Activated naive CD4-positive, alpha-beta T cell (primary cell): Measurements from ENCODE around the gene GLT6D1.
"Not testable (repeated sequence)": the region's sequence is repeated elsewhere in the genome, so short reads cannot be mapped to it uniquely, and the experiment has no call there.

Source experiments
- DNase-seq, 4 experiments: peaks; one replicate each; lab custom pipeline; 2025; lab: John Stamatoyannopoulos, UW

GLT6D1 gene

DNA sequence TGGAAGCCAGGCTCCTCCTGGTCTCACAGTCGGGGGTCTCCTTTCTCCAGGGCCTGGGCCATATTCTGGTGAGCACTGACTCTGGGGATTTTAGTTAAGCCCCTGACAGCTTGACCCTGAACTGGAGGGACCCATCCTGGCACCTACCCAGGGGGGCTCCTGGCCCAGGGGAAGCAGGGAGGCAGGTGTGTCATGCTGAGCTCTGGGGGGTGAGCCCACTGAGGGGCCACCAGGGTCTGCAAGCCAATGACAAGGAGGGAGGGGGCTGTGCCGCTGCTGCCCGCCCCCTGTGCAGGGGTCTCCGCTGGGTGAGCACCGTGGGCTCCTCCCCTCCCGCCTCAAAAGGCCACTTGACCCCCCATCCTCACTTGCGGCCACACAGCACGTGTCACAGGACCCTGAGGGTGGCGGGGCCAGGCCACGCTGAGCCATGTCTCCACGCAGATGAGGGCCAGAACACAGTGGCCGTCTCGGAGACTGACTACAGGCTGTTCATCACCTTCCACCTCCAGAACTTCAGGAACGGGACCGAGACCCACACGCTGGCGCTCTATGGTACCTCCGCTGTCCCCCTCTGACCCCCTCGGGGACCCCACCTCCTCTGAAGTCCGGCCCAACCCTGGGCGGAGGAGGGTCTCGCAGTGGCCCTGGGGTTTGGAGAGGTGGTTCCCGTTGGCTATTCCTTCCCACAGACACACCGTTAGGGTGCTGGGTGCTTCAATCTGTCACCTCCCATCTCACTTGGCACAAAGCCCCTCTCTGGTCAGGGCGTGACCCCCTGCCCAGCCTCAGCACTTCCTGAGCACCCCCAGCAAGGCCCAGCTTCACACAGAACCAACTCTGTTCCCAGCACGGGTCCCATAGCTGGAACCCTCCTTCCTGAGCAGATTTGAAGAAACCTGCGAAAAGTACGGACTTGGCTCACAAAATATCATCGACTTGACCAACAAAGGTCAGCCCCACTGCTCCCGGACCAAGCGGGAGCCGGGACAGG is 25.8 kb upstream of the GLT6D1 start:
- no peak for DNase-seq

DNA sequence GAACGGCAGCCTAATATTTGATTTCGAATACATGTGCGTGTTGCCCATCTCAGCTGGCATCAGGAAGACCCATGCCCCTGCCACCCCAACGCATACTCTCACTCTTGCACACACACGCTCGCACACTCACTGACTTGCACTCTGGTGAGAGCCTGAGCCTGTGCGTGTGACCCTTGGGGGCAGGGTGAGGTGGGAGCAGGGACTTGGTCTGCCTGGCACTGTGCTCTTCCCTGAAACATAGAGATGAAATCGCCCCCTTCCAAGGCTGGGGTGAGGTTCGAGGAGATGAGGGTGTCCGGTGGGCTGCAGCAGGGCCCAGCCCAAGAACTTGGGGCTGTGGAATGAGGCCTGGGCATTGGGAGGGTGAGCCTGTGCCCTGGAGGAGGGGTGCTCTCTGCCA is 24.9 kb upstream of the GLT6D1 start:
- no peak for DNase-seq

DNA sequence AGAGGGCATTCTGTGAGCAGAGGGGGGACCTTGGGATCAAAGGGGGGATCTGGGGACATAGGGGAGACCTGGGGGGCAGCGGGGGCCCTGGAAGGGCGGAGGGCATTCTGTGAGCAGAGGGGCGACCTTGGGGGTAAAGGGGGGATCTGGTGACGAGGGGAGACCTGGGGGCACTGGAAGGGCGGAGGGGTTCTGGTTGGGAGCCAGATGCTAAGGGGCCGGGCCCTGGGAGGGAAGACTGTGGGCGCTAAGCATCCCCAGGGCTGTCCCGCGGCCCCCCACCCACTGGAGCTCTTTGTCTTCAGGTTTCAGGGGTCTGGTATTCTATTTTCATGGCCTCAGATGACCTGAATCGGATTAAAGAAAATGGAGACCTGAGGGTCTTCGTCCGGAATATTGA is 24.5 kb upstream of the GLT6D1 start:
- no peak for DNase-seq

DNA sequence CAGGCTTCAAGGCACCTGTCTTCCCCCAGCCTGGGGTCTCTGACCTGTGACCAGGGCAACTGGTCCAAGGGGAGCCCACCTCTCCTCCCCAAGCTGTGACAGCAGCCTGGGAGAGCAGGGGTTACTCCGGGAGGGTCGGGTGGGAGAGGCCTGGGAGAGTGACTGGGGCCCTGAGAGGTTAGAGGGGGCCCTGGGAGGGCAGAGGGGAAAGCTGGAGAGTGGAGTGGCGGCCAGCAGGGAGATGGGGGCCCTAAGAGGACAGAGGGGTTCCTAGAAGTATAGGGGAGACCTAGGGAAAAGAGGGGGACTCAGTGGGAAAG is 24.1 kb upstream of the GLT6D1 start:
- no peak for DNase-seq

DNA sequence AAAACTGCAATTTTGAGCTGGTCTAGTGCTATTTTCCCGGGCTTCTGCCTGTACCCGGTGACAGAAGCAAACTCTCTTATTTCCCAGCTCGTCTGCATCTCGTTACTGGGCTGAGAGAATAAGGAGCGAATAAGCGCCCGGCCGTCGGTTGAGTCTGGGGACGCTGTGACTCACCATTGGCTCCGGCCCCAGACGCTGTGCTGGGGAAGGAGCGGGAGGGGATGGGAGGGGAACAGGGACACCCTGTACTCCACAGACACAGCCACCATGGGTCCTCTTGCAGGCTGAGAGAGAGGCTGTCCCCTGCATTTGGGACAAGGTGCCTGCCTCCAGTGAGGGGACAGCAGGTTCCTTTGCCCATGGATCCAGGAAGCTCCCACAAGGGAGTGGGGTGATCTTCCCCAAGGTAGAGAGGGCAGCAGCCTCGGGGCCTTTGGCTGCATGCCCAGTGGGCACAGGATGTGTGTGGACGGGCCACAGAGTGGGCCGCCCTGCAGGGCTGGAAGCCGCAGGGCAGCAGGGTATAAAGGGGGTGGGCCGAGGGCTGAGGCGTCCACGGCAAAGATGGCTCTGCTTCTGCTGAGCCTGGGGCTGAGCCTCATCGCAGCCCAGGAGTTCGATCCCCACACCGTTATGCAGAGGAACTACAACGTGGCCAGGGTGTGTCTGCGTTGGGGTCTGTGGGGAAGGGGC is 23.6 kb upstream of the GLT6D1 start, which contains the start of gene LCN9:
Gene LCN9, plus strand, starts transcription at position 552 of the 693 bp plus-strand sequence. Its CDS starts 13 bp downstream, at position 565.
- DNase-seq, result no peak

DNA sequence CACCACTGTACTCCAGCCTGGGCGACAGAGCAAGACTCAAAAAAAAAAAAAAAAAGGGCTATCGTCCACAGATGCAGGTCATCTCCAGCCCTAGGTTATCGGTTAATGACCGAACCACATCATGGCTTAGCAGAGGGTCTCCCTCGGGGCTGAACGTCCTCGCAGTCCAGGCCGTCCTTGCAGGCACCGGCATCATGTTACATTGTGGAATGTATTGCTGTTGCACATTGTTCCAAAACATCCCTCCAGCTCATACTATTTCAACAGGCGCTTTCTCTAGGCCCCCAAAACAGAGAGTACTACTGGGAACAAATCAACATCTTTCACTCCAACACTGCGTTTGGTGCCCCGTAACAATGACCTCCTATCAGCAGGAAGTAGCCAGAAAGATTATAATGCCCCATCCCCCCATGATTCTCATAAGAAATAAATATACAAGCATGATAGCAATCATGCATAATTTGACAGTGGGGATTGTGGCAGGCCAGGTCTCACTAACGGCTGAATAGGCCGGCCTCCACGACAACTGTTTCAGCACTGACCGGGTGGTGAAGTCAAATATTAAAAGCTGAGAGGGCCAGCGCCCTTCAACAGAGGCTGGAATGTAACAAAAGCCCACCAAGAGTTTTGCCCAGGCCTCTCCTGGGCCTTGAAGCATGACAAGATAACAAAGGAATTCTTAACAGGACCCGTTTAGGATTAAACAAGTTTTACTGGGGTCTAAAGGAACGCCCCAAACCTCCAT is 22.6 kb upstream of the GLT6D1 start:
- no peak for DNase-seq

DNA sequence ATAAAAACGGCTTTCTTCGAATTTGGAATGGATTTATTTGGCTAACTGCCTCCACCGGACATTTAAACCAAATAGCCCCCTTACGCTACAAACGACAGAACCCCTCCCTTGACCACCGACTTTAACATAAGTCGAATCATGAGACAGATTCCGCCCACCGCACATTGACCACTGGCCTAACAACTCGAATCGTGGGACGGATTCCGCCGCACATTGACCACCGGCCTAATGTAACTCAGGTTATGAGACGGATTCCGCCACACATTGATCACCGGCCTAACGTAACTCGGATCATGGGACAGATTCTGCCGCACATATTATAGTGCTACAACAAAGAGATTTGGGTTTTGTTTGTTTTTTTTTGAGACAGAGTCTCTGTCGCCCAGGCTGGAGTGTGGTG is 21.1 kb upstream of the GLT6D1 start:
- DNase-seq, result no peak

DNA sequence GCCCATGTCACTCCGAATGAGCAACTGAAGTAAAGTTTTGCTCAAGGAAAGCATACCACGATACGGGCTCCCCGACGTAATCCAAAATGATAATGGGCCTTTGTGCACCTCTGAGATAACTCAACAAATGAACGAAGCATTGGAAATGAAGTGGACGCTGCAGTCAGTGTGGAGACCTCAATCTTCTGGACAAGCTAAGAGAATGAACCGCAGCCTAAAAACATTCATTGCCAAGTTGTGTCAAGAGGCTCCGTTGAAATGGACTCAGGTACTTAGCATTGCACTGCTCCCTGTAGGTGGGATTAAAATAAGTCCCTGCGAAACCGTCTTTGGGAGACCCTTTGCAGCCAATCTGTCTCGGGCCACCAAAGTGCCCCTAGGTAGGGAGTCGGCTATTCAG is 19.9 kb upstream of the GLT6D1 start:
- no peak for DNase-seq

DNA sequence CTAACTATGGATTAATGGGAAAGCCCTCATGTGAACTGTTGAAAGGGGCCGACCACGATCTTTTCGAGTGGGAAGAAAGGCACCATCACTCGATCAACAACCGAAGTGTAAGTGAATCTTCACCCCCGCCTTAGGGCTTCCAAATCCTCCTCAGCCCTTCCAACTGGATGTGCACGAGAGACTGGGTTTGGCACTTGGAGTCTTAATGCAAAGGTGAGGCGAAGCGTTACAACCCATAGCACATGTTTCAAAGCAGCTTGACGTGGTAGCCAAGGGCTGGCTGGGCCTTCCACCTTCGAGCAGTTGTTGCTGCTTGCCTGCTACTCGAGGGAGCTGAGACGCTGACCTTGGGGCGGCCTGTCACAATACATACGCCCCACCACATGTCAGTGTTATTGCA is 18.1 kb upstream of the GLT6D1 start:
- DNase-seq, result no peak

DNA sequence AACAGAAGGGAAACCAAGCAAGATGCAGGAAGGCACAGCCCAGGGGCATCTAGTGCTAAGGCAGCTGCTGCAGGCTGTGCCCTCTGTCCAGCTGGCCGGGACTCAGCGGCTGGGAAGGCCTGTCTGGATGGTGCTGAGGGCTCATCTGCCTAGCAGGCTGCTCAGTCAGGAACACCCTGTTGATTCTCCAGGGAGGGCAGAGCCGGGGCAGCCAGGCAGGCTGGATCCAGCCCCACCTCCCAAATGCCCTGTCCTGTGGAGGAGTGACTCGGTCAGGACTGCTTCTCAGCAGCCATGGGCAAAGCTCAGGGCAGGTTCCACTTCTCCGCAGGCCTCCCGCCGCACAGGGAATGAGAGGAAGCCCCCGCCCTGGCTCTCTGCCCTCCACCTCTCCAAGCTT is 16.0 kb upstream of the GLT6D1 start:
- no peak for DNase-seq

DNA sequence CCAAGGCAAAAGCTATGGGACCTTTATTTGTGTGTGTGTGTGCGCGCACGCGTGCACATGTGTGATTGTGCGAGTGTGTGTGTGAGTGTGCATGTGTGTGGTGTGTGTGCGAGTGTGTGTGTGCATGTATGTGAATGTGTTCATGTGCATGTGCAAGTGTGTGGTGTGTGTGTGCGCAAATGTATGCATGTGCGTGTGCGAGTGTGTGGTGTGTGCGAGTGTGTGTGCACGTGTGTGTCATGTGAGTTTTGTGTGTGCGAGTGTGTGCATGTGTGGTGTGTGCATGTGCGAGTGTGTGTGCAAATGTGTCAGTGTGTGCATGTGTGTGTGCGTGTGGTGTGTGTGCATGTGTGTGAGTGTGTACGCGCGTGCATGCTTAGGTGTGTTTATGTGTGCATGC is 11.1 kb upstream of the GLT6D1 start:
- no peak for DNase-seq

DNA sequence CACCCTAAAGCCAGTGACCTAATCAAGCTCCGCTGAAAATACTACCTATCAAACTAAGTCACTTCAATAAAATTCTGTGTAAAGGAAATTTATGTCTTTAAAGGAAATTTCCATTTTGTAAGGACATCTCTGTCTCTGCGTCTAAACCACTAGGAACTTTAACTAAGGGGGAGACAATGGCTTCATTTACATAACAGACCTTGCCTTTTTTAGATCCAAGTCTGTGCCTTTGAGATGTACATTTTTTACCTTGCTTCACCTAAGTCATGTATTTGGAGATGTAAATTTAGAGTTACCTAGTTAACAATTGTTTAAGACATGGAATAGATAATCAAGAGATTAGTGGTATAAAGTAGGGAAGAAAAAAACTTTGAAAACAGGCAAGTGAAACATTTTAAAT is 10.2 kb upstream of the GLT6D1 start:
- DNase-seq, result no peak

DNA sequence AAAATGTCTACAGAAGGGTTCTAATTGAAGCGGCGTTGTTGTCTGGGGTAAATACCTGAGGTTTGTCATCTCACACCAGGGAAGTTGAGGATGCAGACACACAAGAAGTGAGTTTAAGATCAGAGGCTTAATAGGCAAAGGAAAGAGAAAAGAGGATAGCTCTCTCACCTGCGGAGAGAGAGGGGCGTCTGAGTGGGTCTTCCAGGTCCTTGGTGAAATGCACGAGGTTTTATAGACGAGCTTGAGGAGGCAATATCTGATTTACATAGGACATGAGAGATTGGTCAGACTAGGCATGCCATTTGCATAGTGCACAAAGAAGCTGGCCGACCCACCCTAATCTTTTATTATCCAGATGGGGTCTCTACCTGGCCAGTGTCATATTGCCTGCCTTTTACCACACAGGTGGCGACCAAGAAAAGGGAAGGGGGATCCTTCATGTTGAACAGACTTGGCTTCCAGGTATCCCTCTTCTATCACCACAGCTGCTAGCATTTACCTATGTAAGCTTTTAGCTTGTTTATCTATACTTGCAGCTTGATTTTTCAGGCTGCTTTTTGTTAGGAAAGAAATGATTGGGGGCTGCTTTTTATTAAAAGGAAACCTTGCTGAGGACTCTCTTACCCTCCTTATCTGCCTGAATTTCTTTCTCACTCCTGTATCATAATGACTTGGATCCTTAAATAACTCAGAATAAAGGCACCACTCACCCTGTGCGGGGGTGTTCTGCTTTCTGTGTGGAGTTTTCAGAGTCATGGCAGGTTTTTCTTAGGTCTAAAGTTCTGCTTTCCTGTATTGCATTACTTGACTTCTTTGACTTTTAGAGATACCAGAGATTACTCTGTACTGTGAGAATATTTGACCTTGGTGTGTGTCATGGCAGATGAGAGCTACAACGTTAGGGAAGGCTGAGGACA is 9.4 kb upstream of the GLT6D1 start:
- no peak for DNase-seq

DNA sequence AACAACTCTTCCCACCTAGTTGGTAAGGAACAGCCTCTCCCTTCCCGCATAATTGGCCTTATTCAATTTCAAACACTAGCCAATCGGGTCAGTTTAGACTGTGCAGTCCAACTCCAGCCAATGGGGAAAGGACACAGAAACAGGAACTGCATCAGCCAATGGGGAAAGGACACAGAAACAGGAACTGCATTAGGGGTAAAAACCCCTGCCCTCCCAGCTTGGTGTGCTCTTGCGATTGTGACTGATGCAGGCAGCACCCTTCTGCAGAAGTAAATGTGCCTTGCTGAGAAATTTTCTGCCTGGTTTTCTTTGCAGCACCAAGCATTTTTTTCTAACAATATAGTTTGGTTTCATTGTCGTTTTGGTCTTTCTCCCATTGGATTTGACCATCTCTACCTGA is 8.5 kb upstream of the GLT6D1 start:
- no peak for DNase-seq

DNA sequence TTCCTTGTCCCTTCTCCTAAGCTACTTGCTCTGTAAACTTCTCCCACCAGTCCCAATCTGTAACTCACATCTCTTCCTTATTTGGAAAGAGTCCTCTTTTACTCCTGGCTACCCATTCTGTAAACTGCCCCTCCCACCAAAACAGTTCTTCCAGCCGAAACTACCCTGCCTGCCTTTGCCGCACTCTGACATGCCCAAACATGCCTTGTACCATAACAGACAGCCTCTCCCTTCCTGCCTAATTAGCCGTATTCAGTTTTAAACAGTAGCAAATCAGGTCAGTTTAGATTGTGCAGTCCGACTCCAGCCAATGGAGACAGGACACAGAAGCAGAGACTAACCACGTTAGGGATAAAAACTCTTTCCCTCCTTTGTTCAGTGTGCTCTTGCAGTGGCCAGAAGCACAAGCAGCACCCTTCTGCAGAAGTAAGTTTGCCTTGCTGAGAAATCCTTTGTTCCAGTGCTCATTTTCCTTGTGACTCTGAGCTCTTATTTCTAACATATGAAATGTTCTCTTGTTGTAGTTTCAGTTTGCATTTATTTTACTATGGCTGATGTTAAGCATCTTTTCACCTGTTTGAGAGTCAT is 5.4 kb upstream of the GLT6D1 start:
- DNase-seq, result no peak

DNA sequence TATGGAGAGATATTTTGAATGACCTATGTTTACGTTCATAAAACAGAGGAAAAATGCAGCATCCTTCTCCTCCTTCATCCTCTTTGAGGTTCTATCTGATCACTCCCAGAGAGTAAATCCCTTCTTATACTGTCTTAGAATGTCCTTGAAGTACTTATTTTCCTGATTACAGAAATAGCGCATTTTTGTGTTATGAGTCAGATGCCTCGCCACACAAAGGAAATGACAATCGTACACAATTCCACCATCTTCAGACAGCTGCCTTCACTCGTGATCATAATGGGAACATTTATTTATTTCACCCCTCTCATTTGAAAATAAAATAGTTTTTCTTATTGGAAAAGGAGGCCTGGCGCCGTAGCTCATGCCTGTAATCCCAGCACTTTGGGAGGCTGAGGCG is 2.4 kb upstream of the GLT6D1 start:
- no peak for DNase-seq

DNA sequence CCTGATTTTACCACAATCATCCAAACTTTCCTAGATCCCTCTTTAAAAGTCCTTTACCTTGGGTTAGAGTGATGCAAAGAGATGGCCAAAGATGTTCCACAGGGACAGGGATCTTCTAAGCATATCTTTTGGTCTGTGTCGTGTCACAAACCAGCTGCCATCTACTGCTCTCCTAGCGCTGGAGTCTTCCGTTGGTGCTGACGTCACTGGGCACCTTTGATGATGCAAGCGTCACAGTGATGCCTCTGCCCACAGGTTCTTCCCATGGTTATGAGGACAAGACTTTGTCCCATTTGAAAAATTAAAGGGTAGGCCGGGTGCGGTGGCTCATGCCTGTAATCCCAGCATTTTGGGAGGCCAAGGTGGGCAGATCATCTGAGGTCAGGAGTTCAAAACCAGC is 1.7 kb upstream of the GLT6D1 start:
- no peak for DNase-seq

DNA sequence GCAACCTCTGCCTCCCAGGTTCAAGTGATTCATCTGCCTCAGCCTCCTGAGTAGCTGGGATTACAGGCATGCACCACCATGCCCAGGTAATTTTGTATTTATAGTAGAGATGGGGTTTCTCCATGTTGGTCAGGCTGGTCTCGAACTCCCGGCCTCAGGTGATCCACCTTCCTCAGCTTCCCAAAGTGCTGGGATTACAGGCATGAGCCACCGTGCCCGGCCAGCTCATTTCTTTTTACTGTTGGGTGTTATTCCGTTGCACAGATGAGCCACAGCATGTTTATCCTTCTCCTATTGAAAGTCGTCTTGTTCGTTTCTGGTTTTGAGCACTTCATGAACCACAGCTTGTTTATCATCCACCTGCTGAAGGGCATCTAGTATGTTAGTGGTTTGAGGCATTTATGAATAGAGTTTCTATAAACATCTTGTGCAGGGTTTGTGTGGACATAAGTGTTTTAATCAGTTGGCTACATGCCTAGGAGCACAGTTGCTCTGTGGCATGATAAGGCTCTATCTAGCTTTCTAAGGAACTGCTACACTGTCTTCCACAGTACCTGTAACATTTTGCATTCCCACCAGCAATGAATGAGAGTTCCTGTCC is 2.3 kb downstream of the GLT6D1 start:
- not testable (repeated sequence) for DNase-seq

DNA sequence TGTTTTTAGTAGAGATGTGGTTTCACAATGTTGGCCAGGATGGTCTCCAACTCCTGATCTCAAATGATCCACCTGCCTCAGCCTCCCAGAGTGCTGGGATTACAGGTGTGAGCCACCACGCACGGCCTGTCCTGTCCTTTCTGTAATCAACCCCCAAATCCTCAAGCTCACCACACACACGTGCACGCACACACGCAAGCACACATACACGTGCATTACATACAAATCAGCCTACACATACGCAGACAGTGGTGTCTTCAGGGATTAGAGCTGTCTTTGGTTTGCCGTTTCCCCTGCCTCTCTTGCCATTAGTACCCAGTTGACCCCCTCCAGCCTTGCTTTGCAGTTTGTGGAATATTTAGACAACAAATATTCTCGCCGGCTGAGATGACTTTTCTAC is 6.5 kb downstream of the GLT6D1 start:
- no peak for DNase-seq

DNA sequence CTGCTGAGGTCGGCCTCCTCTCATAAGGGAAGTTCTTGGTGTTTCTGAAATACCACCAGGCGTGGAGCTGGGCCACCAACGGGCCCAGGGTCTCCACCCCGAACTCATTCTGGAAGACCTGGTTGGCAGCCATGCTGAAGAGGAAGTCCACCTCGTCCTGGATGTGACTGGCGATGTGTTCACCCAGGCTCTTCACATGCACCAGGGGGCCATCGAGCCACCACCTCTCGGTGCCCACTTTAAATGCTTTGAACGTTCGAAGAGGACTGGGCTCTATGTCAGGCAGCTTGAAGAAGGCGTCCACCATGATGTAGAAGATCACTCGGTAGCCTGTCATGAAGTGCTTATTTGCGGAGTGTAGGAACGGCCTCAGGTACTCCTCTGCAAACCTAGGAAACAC is 15.1 kb downstream of the GLT6D1 start:
- no peak for DNase-seq
